ENCODE results near the gene OVCA2.

Gene OVCA2

GRCh38 chr17:2055292-2056205, 13.7 kb downstream of the OVCA2 start:
- Histone ChIP-seq H3K36me3 (ENCODE audit: insufficient read depth, insufficient read length, low read length) (peaks cover 17% of the 10 kb centered on the region), H3K9ac (ENCODE audit: insufficient read length, low read depth) (peak overlapping the region; percentile 64), H3K4me3 (ENCODE audit: insufficient read length, low read depth) (peak overlapping the region; percentile 43), H3K9me3 (ENCODE audit: insufficient read depth, low read length) (peaks cover 7% of the 10 kb centered on the region; the same call in 1 of the 2 replicates), H3K27me3 (ENCODE audit: insufficient read depth, insufficient read length) (peaks cover 63% of the 10 kb centered on the region), H3K4me1 (ENCODE audit: insufficient read depth, insufficient read length) (peaks cover 15% of the 10 kb centered on the region)
- no peak for DNase-seq (ENCODE audit: low read depth, low spot score)
- TF ChIP-seq YY1 (IDR thresholded peaks at IDR 0.05; ENCODE audit: insufficient read depth, insufficient read length), result no peak
- peak; percentile 81 for TF ChIP-seq SUZ12 (IDR thresholded peaks at IDR 0.05; ENCODE audit: extremely low read depth, insufficient read depth, insufficient read length)

DNA sequence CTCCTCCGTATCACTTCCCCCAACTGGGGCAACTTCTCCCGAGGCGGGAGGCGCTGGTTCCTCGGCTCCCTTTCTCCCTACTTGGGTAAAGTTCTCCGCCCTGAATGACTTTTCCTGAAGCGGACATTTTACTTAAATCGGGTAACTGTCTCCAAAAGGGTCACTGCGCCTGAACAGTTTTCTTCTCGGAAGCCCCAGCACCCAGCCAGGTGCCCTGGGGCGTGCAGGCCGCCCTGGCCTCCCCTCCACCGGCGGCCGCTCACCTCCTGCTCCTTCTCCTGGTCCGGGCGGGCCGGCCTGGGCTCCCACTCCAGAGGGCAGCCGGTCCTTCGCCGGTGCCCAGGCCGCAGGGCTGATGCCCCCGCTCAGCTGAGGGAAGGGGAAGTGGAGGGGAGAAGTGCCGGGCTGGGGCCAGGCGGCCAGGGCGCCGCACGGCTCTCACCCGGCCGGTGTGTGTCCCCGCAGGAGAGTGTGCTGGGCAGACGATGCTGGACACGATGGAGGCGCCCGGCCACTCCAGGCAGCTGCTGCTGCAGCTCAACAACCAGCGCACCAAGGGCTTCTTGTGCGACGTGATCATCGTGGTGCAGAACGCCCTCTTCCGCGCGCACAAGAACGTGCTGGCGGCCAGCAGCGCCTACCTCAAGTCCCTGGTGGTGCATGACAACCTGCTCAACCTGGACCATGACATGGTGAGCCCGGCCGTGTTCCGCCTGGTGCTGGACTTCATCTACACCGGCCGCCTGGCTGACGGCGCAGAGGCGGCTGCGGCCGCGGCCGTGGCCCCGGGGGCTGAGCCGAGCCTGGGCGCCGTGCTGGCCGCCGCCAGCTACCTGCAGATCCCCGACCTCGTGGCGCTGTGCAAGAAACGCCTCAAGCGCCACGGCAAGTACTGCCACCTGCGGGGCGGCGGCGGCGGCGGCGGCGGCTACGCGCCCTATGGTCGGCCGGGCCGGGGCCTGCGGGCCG, 14.7 kb downstream of the OVCA2 start:
- Histone ChIP-seq H3K27me3 (ENCODE audit: insufficient read depth, insufficient read length) (peaks cover 55% of the 10 kb centered on the region), H3K36me3 (ENCODE audit: insufficient read depth, insufficient read length, low read length) (peaks cover 18% of the 10 kb centered on the region), H3K4me1 (ENCODE audit: insufficient read depth, insufficient read length) (peaks cover 12% of the 10 kb centered on the region), H3K4me3 (ENCODE audit: insufficient read length, low read depth) (peak overlapping the region; percentile 21), H3K9me3 (ENCODE audit: insufficient read depth, low read length) (peaks cover 7% of the 10 kb centered on the region; the same call in 1 of the 2 replicates), H3K9ac (ENCODE audit: insufficient read length, low read depth) (peak overlapping the region; percentile 50)
- DNase-seq (ENCODE audit: low read depth, low spot score), result no peak
- no peak for TF ChIP-seq YY1 (IDR thresholded peaks at IDR 0.05; ENCODE audit: insufficient read depth, insufficient read length)
- TF ChIP-seq ZNF274 (IDR thresholded peaks at IDR 0.05; ENCODE audit: low read depth, low read length), result no peak
- TF ChIP-seq SUZ12 (IDR thresholded peaks at IDR 0.05; ENCODE audit: extremely low read depth, insufficient read depth, insufficient read length), result no peak

- Histone ChIP-seq H3K36me3 (ENCODE audit: insufficient read depth, insufficient read length, low read length) (peaks cover 21% of the 10 kb centered on the region), H3K27me3 (ENCODE audit: insufficient read depth, insufficient read length) (peaks cover 48% of the 10 kb centered on the region), H3K9me3 (ENCODE audit: insufficient read depth, low read length) (peaks cover 7% of the 10 kb centered on the region; the same call in 1 of the 2 replicates), H3K9ac (ENCODE audit: insufficient read length, low read depth) (no peak overlapping the region), H3K4me1 (ENCODE audit: insufficient read depth, insufficient read length) (peaks cover 10% of the 10 kb centered on the region), H3K4me3 (ENCODE audit: insufficient read length, low read depth) (no peak overlapping the region)
- TF ChIP-seq YY1 (IDR thresholded peaks at IDR 0.05; ENCODE audit: insufficient read depth, insufficient read length) (no peak), SUZ12 (IDR thresholded peaks at IDR 0.05; ENCODE audit: extremely low read depth, insufficient read depth, insufficient read length) (no peak), ZNF274 (IDR thresholded peaks at IDR 0.05; ENCODE audit: low read depth, low read length) (no peak)
- DNase-seq (ENCODE audit: low read depth, low spot score), result no peak
Measured at GRCh38 chr17:2057175-2057759, 15.4 kb downstream of the OVCA2 start.

GRCh38 chr17:2057760-2058585, 16.2 kb downstream of the OVCA2 start:
- H3K27me3 ChIP-seq (ENCODE audit: insufficient read depth, insufficient read length), result peaks cover 46% of the 10 kb centered on the region
- no peak overlapping the region for H3K4me3 ChIP-seq (ENCODE audit: insufficient read length, low read depth)
- no peak overlapping the region for H3K9ac ChIP-seq (ENCODE audit: insufficient read length, low read depth)
- TF ChIP-seq SUZ12 (IDR thresholded peaks at IDR 0.05; ENCODE audit: extremely low read depth, insufficient read depth, insufficient read length) (no peak), ZNF274 (IDR thresholded peaks at IDR 0.05; ENCODE audit: low read depth, low read length) (no peak), YY1 (IDR thresholded peaks at IDR 0.05; ENCODE audit: insufficient read depth, insufficient read length) (no peak)
- DNase-seq (ENCODE audit: low read depth, low spot score), result no peak
- H3K4me1 ChIP-seq (ENCODE audit: insufficient read depth, insufficient read length), result peaks cover 13% of the 10 kb centered on the region
- peaks cover 7% of the 10 kb centered on the region; the same call in 1 of the 2 replicates for H3K9me3 ChIP-seq (ENCODE audit: insufficient read depth, low read length)
- H3K36me3 ChIP-seq (ENCODE audit: insufficient read depth, insufficient read length, low read length), result peaks cover 21% of the 10 kb centered on the region

- peaks cover 37% of the 10 kb centered on the region for H3K27me3 ChIP-seq (ENCODE audit: insufficient read depth, insufficient read length)
- no peak overlapping the region for H3K9ac ChIP-seq (ENCODE audit: insufficient read length, low read depth)
- DNase-seq (ENCODE audit: low read depth, low spot score), result no peak
- H3K36me3 ChIP-seq (ENCODE audit: insufficient read depth, insufficient read length, low read length), result peaks cover 21% of the 10 kb centered on the region
- TF ChIP-seq YY1 (IDR thresholded peaks at IDR 0.05; ENCODE audit: insufficient read depth, insufficient read length) (no peak), SUZ12 (IDR thresholded peaks at IDR 0.05; ENCODE audit: extremely low read depth, insufficient read depth, insufficient read length) (no peak), ZNF274 (IDR thresholded peaks at IDR 0.05; ENCODE audit: low read depth, low read length) (no peak)
- peaks cover 7% of the 10 kb centered on the region; the same call in 1 of the 2 replicates for H3K9me3 ChIP-seq (ENCODE audit: insufficient read depth, low read length)
- no peak overlapping the region for H3K4me3 ChIP-seq (ENCODE audit: insufficient read length, low read depth)
- peaks cover 17% of the 10 kb centered on the region for H3K4me1 ChIP-seq (ENCODE audit: insufficient read depth, insufficient read length)
Measured at GRCh38 chr17:2058586-2059546, 17.0 kb downstream of the OVCA2 start.

Measured in NT2/D1 (cell line).